Activated T-helper 1 cell treated with anti-CD3 and anti-CD28 coated beads, Interleukin-12 subunit alpha, Interleukin-12 subunit beta, Interleukin-2, Interleukin-4 antibody, amounts not matched to agents 30 ng/mL and 10 ng/mL and 1 ng/mL, durations not matched to agents 14 hours and 24 hours and 36 hours (primary cell): ENCODE results near the gene KIF1A. TPM values are rescaled to one million over a fixed set of nuclear protein-coding genes. Genes with fewer than 3 reads are reported as not detected.
"Not testable (repeated sequence)": the region's sequence is repeated elsewhere in the genome, so short reads cannot be mapped to it uniquely, and the experiment has no call there.

Experiments
- DNase-seq: peaks from one replicate; pipeline ENCODE4 v3.0.0; 2021; ENCODE audit warnings: low spot score
- H3K27ac Mint-ChIP-seq: one replicate; pipeline ENCODE4 v1.8.0; 2021; ENCODE audit warnings: mild to moderate bottlenecking, mixed read lengths
- H3K27me3 Mint-ChIP-seq: one replicate; pipeline ENCODE4 v1.8.0; 2022; ENCODE audit warnings: mild to moderate bottlenecking, moderate library complexity, mixed read lengths; ENCODE audit not compliant: insufficient read depth
- H3K36me3 Mint-ChIP-seq: one replicate; pipeline ENCODE4 v1.8.0; 2021; ENCODE audit warnings: low read depth, mixed read lengths
- H3K4me1 Mint-ChIP-seq: one replicate; pipeline ENCODE4 v1.8.0; 2021; ENCODE audit warnings: low read depth, mixed read lengths
- H3K4me3 Mint-ChIP-seq: one replicate; pipeline ENCODE4 v1.8.0; 2021; ENCODE audit warnings: mild to moderate bottlenecking, moderate library complexity, mixed read lengths
- H3K9me3 Mint-ChIP-seq: one replicate; pipeline ENCODE4 v1.8.0; 2021; ENCODE audit warnings: mixed read lengths
- intact Hi-C: fragments of 100-400 bp; cut with micrococcal nuclease; formaldehyde crosslinking; loops from one replicate; pipeline ENCODE4 v1.15.1; 2024
- total RNA-seq: library from RNA; stranded (reverse); gene quantifications from 2 replicates; pipeline ENCODE4 v1.2.3, GENCODE V29; 2022

The KIF1A gene
- total RNA-seq, 1 donor from 2014 or later: 0.83 TPM

- not testable (repeated sequence) for H3K36me3 Mint-ChIP-seq, H3K4me1 Mint-ChIP-seq, DNase-seq, H3K27me3 Mint-ChIP-seq, H3K4me3 Mint-ChIP-seq, H3K27ac Mint-ChIP-seq, H3K9me3 Mint-ChIP-seq
- intact Hi-C loops: loop anchor here (10.0 kb wide), 2 partner anchors 135 to 185 kb away; partner anchors contain the start of genes DUSP28 and RNPEPL1
Measured at GRCh38 chr2:240699835-240700234, 120.2 kb downstream of the KIF1A start.

GRCh38 chr2:240698852-240699561 lies 121.0 kb downstream of the KIF1A start:
- H3K27ac Mint-ChIP-seq, intact Hi-C loops, H3K27me3 Mint-ChIP-seq, DNase-seq, H3K9me3 Mint-ChIP-seq, H3K4me3 Mint-ChIP-seq, H3K36me3 Mint-ChIP-seq, H3K4me1 Mint-ChIP-seq: not testable (repeated sequence)

- H3K4me3 Mint-ChIP-seq, H3K36me3 Mint-ChIP-seq, H3K9me3 Mint-ChIP-seq, DNase-seq, H3K27me3 Mint-ChIP-seq, H3K27ac Mint-ChIP-seq, H3K4me1 Mint-ChIP-seq, intact Hi-C loops: not testable (repeated sequence)
Measured at GRCh38 chr2:240696469-240696868, 123.5 kb downstream of the KIF1A start.

- H3K27ac Mint-ChIP-seq, H3K4me3 Mint-ChIP-seq, H3K27me3 Mint-ChIP-seq, DNase-seq, H3K4me1 Mint-ChIP-seq, H3K36me3 Mint-ChIP-seq, H3K9me3 Mint-ChIP-seq, intact Hi-C loops: not testable (repeated sequence)
Measured at GRCh38 chr2:240695593-240695992, 124.4 kb downstream of the KIF1A start.

GRCh38 chr2:240694304-240694703 lies 125.7 kb downstream of the KIF1A start:
- intact Hi-C loops, H3K36me3 Mint-ChIP-seq, H3K9me3 Mint-ChIP-seq, H3K4me1 Mint-ChIP-seq, H3K4me3 Mint-ChIP-seq, DNase-seq, H3K27ac Mint-ChIP-seq, H3K27me3 Mint-ChIP-seq: not testable (repeated sequence)

GRCh38 chr2:240692583-240693561 lies 127.1 kb downstream of the KIF1A start:
- H3K27ac Mint-ChIP-seq, intact Hi-C loops, DNase-seq, H3K9me3 Mint-ChIP-seq, H3K36me3 Mint-ChIP-seq, H3K4me1 Mint-ChIP-seq, H3K27me3 Mint-ChIP-seq, H3K4me3 Mint-ChIP-seq: not testable (repeated sequence)

GRCh38 chr2:240691631-240692420 lies 128.2 kb downstream of the KIF1A start, which contains the start of gene AQP12A:
Gene AQP12A (plus strand): TSS chr2:240691866. CDS start chr2:240691914, 48 bp downstream.
- H3K4me3 Mint-ChIP-seq, intact Hi-C loops, H3K27ac Mint-ChIP-seq, H3K9me3 Mint-ChIP-seq, H3K27me3 Mint-ChIP-seq, H3K4me1 Mint-ChIP-seq, H3K36me3 Mint-ChIP-seq, DNase-seq: not testable (repeated sequence)

GRCh38 chr2:240691075-240691427 lies 129.0 kb downstream of the KIF1A start:
- DNase-seq, H3K27me3 Mint-ChIP-seq, H3K4me3 Mint-ChIP-seq, H3K4me1 Mint-ChIP-seq, intact Hi-C loops, H3K9me3 Mint-ChIP-seq, H3K36me3 Mint-ChIP-seq, H3K27ac Mint-ChIP-seq: not testable (repeated sequence)

- H3K4me1 Mint-ChIP-seq, intact Hi-C loops, DNase-seq, H3K9me3 Mint-ChIP-seq, H3K27ac Mint-ChIP-seq, H3K27me3 Mint-ChIP-seq, H3K4me3 Mint-ChIP-seq, H3K36me3 Mint-ChIP-seq: not testable (repeated sequence)
Measured at GRCh38 chr2:240690421-240691074, 129.5 kb downstream of the KIF1A start.

- Mint-ChIP-seq H3K9me3 (no peaks in the 10 kb centered on the region), H3K36me3 (no peaks in the 10 kb centered on the region), H3K27me3 (peaks cover 10% of the 10 kb centered on the region), H3K4me3 (no peak overlapping the region), H3K27ac (no peak overlapping the region), H3K4me1 (peaks cover 9% of the 10 kb centered on the region)
- intact Hi-C loops: no loop called here
- no peak for DNase-seq
Measured at GRCh38 chr2:240689975-240690374, 130.0 kb downstream of the KIF1A start.

GRCh38 chr2:240688553-240688919 lies 131.5 kb downstream of the KIF1A start:
- no peak overlapping the region for H3K27ac Mint-ChIP-seq
- no peak overlapping the region for H3K4me3 Mint-ChIP-seq
- no peaks in the 10 kb centered on the region for H3K36me3 Mint-ChIP-seq
- H3K4me1 Mint-ChIP-seq: peaks cover 9% of the 10 kb centered on the region
- no peaks in the 10 kb centered on the region for H3K9me3 Mint-ChIP-seq
- intact Hi-C loops: no loop called here
- peaks cover 10% of the 10 kb centered on the region for H3K27me3 Mint-ChIP-seq
- no peak for DNase-seq

GRCh38 chr2:240687741-240688552 lies 132.1 kb downstream of the KIF1A start:
- intact Hi-C loops: no loop called here
- no peaks in the 10 kb centered on the region for H3K36me3 Mint-ChIP-seq
- H3K4me3 Mint-ChIP-seq: no peak overlapping the region
- no peak overlapping the region for H3K27ac Mint-ChIP-seq
- no peaks in the 10 kb centered on the region for H3K9me3 Mint-ChIP-seq
- no peak for DNase-seq
- H3K4me1 Mint-ChIP-seq: peaks cover 9% of the 10 kb centered on the region
- H3K27me3 Mint-ChIP-seq: peaks cover 10% of the 10 kb centered on the region
